ENCODE measurements around the gene ARL10.
A peak's percentile ranks its signal among the peaks of the same experiment; 100 is the strongest.

Gene ARL10

DNA sequence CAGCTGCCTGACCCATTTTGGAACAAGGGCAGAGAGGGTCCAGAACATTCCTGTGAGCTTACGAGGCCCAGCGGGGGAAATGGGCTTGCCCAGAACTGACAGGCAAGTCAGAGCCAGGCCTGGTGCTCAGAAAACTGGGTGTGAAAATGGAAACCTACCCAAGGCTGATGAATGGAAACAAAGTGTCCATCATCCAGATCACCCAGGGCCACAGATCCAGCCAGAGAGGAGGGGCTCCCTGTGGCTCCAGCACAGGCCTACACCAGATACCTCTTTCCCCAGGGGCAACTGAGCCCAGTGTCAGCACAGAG is 47.9 kb downstream of the ARL10 start:
- DNase-seq, result no peak

DNA sequence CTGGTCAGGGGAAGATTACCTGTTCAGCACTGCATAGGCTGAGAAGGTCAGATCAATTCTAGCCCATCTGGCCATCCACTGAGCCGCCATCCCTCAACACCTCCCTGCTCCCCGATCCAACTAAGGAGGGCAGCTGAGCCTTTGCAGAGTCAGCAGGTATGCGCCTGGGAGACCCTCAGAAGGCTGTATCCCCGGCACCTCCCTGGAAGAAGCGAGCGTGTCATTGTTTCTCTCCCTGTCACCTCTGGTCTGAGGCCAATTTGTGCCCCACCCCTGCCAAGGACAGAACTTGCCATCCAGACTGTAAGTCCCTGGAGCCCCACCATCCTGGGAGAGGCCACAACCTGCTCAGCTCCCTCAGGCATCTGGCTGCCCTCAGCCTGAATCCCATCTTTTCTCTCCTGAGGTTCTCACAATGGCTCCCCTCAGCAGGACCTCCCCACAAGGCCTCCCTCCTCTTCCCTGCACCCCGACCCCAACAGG is 48.5 kb downstream of the ARL10 start:
- no peak for DNase-seq

GRCh38 chr5:176414704-176415103 is 49.4 kb downstream of the ARL10 start:
- DNase-seq, result no peak

GRCh38 chr5:176415240-176415951 is 50.1 kb downstream of the ARL10 start:
- no peak for DNase-seq

GRCh38 chr5:176415952-176416924 is 51.0 kb downstream of the ARL10 start, which contains the start of gene CLTB:
CLTB (minus strand) TSS chr5:176416539; CDS start chr5:176416363, 176 bp downstream.
- peak; percentile 86 for DNase-seq

GRCh38 chr5:176416965-176417364 is 51.7 kb downstream of the ARL10 start:
- no peak for DNase-seq

GRCh38 chr5:176418251-176418650 is 53.0 kb downstream of the ARL10 start:
- DNase-seq, result no peak

- DNase-seq, result no peak
Observed at GRCh38 chr5:176420086-176420485, 54.8 kb downstream of the ARL10 start.

DNA sequence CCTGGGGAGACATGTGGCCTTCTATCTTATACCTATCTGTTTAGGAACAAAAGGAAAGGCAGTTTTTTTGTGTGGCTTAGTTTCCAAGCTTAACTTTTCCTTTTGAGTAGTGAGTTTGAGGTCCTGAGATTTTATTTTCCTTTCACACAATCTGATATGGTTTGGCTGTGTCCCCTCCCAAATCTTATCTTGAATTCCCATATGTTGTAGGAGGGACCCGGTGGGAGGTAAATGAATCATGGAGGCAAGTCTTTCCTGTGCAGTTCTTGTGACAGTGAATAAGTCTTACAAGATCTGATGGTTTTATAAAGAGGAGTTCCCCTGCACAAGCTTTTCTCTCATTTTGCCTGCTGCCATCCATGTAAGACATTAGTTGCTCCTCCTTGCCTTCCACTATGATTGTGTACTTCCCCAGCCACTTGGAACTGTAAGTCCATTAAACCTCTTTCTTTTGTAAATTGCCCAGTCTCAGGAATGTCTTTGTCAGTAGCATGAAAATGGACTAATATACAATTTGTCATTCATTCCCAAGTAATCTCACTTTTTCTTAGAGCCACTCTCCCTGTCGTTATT is 55.8 kb downstream of the ARL10 start:
- DNase-seq, result no peak

- no peak for DNase-seq
Observed at GRCh38 chr5:176424181-176424580, 58.9 kb downstream of the ARL10 start.

GRCh38 chr5:176425138-176425537 is 59.9 kb downstream of the ARL10 start:
- DNase-seq, result no peak

- no peak for DNase-seq
Observed at GRCh38 chr5:176425791-176426190, 60.5 kb downstream of the ARL10 start.

DNA sequence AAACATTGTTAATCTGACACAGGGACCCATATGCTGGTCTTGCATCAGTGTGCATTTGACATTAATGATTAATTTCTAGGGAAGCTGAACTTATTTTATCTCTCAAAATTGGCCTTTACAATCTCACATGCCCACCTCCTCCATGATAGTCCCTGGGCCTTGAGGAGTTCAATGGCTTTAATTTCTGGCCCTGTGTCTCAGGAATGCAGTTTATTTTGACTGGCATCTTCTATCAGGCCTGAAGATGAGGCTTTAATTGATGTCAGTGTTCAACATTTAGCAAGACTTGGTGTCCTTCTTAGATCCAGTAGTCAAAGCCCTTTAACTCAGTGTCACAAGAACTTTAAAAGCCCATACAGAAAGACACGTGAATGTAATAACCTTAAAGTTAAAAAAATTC is 61.6 kb downstream of the ARL10 start:
- DNase-seq, result no peak

DNA sequence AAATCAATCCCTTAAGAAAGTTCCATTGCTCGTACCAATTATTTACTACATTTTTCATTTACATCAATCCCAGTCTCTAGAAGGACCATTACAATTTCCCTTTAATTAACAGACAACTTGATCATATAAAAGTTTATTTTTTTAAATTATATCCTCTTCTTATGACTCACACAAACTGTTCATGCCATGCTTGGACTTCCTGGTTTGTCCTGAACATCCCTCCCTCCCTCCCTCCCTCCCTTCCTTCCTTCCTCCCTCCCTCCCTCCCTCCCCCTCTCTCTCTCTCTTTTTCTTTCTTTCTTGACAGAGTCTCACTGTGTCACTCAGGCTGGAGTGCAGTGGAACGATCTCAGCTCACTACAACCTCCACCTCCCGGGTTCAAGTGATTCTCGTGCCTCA is 62.7 kb downstream of the ARL10 start:
- DNase-seq, result no peak

- no peak for DNase-seq
Observed at GRCh38 chr5:176429972-176430371, 64.7 kb downstream of the ARL10 start.

Data from COR-L47 (cell line).